ENCODE results near the gene IFNA13. TPM values are rescaled to one million over a fixed set of nuclear protein-coding genes. Genes with fewer than 3 reads are reported as not detected.

The IFNA13 gene
- polyA plus RNA-seq, 1 donor = 0.12 TPM

- Histone ChIP-seq H3K4me3 (ENCODE audit: low read length) (no peak overlapping the region), H3K27ac (ENCODE audit: low read length) (no peak overlapping the region), H3K4me1 (ENCODE audit: control insufficient read depth, insufficient read depth, low read length) (no peaks in the 10 kb centered on the region), H3K27me3 (ENCODE audit: control insufficient read depth, insufficient read depth, low read length) (no peaks in the 10 kb centered on the region), H3K9me3 (ENCODE audit: control insufficient read depth, low read depth, low read length) (no peaks in the 10 kb centered on the region), H3K36me3 (ENCODE audit: control insufficient read depth, insufficient read depth, low read length) (no peaks in the 10 kb centered on the region)
- WGBS (ENCODE audit: insufficient coverage, low lambda C conversion rate) = 81% methylated on average over 4 of the region's 7 CpGs
- DNase-seq = no peak
Observed at GRCh38 chr9:21357479-21358460, 10.1 kb downstream of the IFNA13 start.

GRCh38 chr9:21350787-21351186 is 17.1 kb downstream of the IFNA13 start, which contains the start of gene IFNA6:
Gene IFNA6, minus strand, starts transcription at chr9:21350887. Its CDS starts 0 bp downstream, at chr9:21350887.
- Histone ChIP-seq H3K27ac (ENCODE audit: low read length) (no peak within 1 kb of the TSS), H3K4me3 (ENCODE audit: low read length) (no peak within 1 kb of the TSS), H3K27me3 (ENCODE audit: control insufficient read depth, insufficient read depth, low read length) (peaks cover 6% of the 10 kb centered on the region), H3K9me3 (ENCODE audit: control insufficient read depth, low read depth, low read length) (no peaks in the 10 kb centered on the region), H3K36me3 (ENCODE audit: control insufficient read depth, insufficient read depth, low read length) (no peaks in the 10 kb centered on the region), H3K4me1 (ENCODE audit: control insufficient read depth, insufficient read depth, low read length) (no peaks in the 10 kb centered on the region)
- WGBS (ENCODE audit: insufficient coverage, low lambda C conversion rate) = 100% methylated on average over 1 of the region's 1 CpG
- no peak for DNase-seq

- no peak overlapping the region for H3K27ac ChIP-seq (ENCODE audit: low read length)
- H3K4me3 ChIP-seq (ENCODE audit: low read length) = no peak overlapping the region
- no peaks in the 10 kb centered on the region for H3K36me3 ChIP-seq (ENCODE audit: control insufficient read depth, insufficient read depth, low read length)
- no peaks in the 10 kb centered on the region for H3K4me1 ChIP-seq (ENCODE audit: control insufficient read depth, insufficient read depth, low read length)
- no peaks in the 10 kb centered on the region for H3K9me3 ChIP-seq (ENCODE audit: control insufficient read depth, low read depth, low read length)
- H3K27me3 ChIP-seq (ENCODE audit: control insufficient read depth, insufficient read depth, low read length) = peaks cover 6% of the 10 kb centered on the region
- no CpG with 5 or more reads among the region's 3 CpGs for WGBS (ENCODE audit: insufficient coverage, low lambda C conversion rate)
- no peak for DNase-seq
Observed at GRCh38 chr9:21348430-21348970, 19.4 kb downstream of the IFNA13 start.

- DNase-seq = no peak
- no peaks in the 10 kb centered on the region for H3K4me1 ChIP-seq (ENCODE audit: control insufficient read depth, insufficient read depth, low read length)
- no CpG with 5 or more reads among the region's 4 CpGs for WGBS (ENCODE audit: insufficient coverage, low lambda C conversion rate)
- no peak overlapping the region for H3K27ac ChIP-seq (ENCODE audit: low read length)
- H3K9me3 ChIP-seq (ENCODE audit: control insufficient read depth, low read depth, low read length) = no peaks in the 10 kb centered on the region
- H3K27me3 ChIP-seq (ENCODE audit: control insufficient read depth, insufficient read depth, low read length) = peaks cover 6% of the 10 kb centered on the region
- no peak overlapping the region for H3K4me3 ChIP-seq (ENCODE audit: low read length)
- no peaks in the 10 kb centered on the region for H3K36me3 ChIP-seq (ENCODE audit: control insufficient read depth, insufficient read depth, low read length)
Observed at GRCh38 chr9:21340735-21341134, 27.1 kb downstream of the IFNA13 start.

GRCh38 chr9:21336457-21336856 is 31.4 kb downstream of the IFNA13 start:
- Histone ChIP-seq H3K27ac (ENCODE audit: low read length) (no peak overlapping the region), H3K9me3 (ENCODE audit: control insufficient read depth, low read depth, low read length) (no peaks in the 10 kb centered on the region), H3K4me1 (ENCODE audit: control insufficient read depth, insufficient read depth, low read length) (peaks cover 10% of the 10 kb centered on the region), H3K27me3 (ENCODE audit: control insufficient read depth, insufficient read depth, low read length) (peaks cover 6% of the 10 kb centered on the region), H3K4me3 (ENCODE audit: low read length) (no peak overlapping the region), H3K36me3 (ENCODE audit: control insufficient read depth, insufficient read depth, low read length) (peaks cover 5% of the 10 kb centered on the region)
- DNase-seq = no peak

GRCh38 chr9:21334701-21335632 is 32.9 kb downstream of the IFNA13 start, which contains the start of gene KLHL9:
Gene KLHL9, minus strand, starts transcription at chr9:21335404. Its CDS starts 545 bp downstream, at chr9:21334859.
- Histone ChIP-seq H3K4me3 (ENCODE audit: low read length) (peak within 1 kb of the TSS; percentile 97), H3K4me1 (ENCODE audit: control insufficient read depth, insufficient read depth, low read length) (peaks cover 10% of the 10 kb centered on the region), H3K27ac (ENCODE audit: low read length) (peak within 1 kb of the TSS; percentile 97), H3K36me3 (ENCODE audit: control insufficient read depth, insufficient read depth, low read length) (peaks cover 8% of the 10 kb centered on the region), H3K9me3 (ENCODE audit: control insufficient read depth, low read depth, low read length) (no peaks in the 10 kb centered on the region), H3K27me3 (ENCODE audit: control insufficient read depth, insufficient read depth, low read length) (peaks cover 5% of the 10 kb centered on the region)
- DNase-seq = peak; percentile 91 to 96
- no CpG with 5 or more reads among the region's 55 CpGs for WGBS (ENCODE audit: insufficient coverage, low lambda C conversion rate)

GRCh38 chr9:21333226-21333625 is 34.6 kb downstream of the IFNA13 start:
- peaks cover 10% of the 10 kb centered on the region for H3K4me1 ChIP-seq (ENCODE audit: control insufficient read depth, insufficient read depth, low read length)
- H3K27ac ChIP-seq (ENCODE audit: low read length) = no peak overlapping the region
- 100% methylated on average over 1 of the region's 2 CpGs for WGBS (ENCODE audit: insufficient coverage, low lambda C conversion rate)
- DNase-seq = no peak
- H3K4me3 ChIP-seq (ENCODE audit: low read length) = no peak overlapping the region
- peaks cover 8% of the 10 kb centered on the region for H3K36me3 ChIP-seq (ENCODE audit: control insufficient read depth, insufficient read depth, low read length)
- H3K27me3 ChIP-seq (ENCODE audit: control insufficient read depth, insufficient read depth, low read length) = peaks cover 2% of the 10 kb centered on the region
- no peaks in the 10 kb centered on the region for H3K9me3 ChIP-seq (ENCODE audit: control insufficient read depth, low read depth, low read length)

GRCh38 chr9:21331676-21332402 is 36.0 kb downstream of the IFNA13 start:
- Histone ChIP-seq H3K4me3 (ENCODE audit: low read length) (no peak overlapping the region), H3K4me1 (ENCODE audit: control insufficient read depth, insufficient read depth, low read length) (peaks cover 10% of the 10 kb centered on the region), H3K9me3 (ENCODE audit: control insufficient read depth, low read depth, low read length) (no peaks in the 10 kb centered on the region), H3K27ac (ENCODE audit: low read length) (no peak overlapping the region), H3K36me3 (ENCODE audit: control insufficient read depth, insufficient read depth, low read length) (peaks cover 8% of the 10 kb centered on the region), H3K27me3 (ENCODE audit: control insufficient read depth, insufficient read depth, low read length) (no peaks in the 10 kb centered on the region)
- 81% methylated on average over 3 of the region's 5 CpGs for WGBS (ENCODE audit: insufficient coverage, low lambda C conversion rate)
- DNase-seq = no peak

GRCh38 chr9:21326526-21327139 is 41.2 kb downstream of the IFNA13 start:
- Histone ChIP-seq H3K36me3 (ENCODE audit: control insufficient read depth, insufficient read depth, low read length) (peaks cover 19% of the 10 kb centered on the region), H3K27me3 (ENCODE audit: control insufficient read depth, insufficient read depth, low read length) (no peaks in the 10 kb centered on the region), H3K27ac (ENCODE audit: low read length) (no peak overlapping the region), H3K4me3 (ENCODE audit: low read length) (no peak overlapping the region), H3K4me1 (ENCODE audit: control insufficient read depth, insufficient read depth, low read length) (no peaks in the 10 kb centered on the region), H3K9me3 (ENCODE audit: control insufficient read depth, low read depth, low read length) (no peaks in the 10 kb centered on the region)
- 86% methylated on average over 1 of the region's 2 CpGs for WGBS (ENCODE audit: insufficient coverage, low lambda C conversion rate)
- DNase-seq = peak in 1 of 2 donors; percentile 19

All from large intestine (tissue), 3 donors.